Calu3 (cell line): ENCODE results near the gene ARHGAP26. TPM values are rescaled to one million over a fixed set of nuclear protein-coding genes. Genes with fewer than 3 reads are reported as not detected.
A peak's percentile ranks its signal among the peaks of the same experiment; 100 is the strongest.

Experiments used
- BruUV-seq: library from RNA; stranded (reverse); fragments of 400-500 nt; replicated peaks from 2 replicates; lab custom pipeline; 2021; lab: Mats Ljungman, UMichigan
- CTCF ChIA-PET: fragments of 300-600 bp; sonication (Branson Sonifier 250); formaldehyde crosslinking; loops from one replicate; lab custom pipeline; 2022; ENCODE audit warnings: antibody characterized with exemption; lab: Charles Lee
- DNase-seq: peaks from one replicate; pipeline ENCODE4 v3.0.0; 2022
- H3K27ac Mint-ChIP-seq: one replicate; pipeline ENCODE4 v1.8.0; 2022; ENCODE audit warnings: mixed read lengths; ENCODE audit not compliant: unreplicated experiment
- H3K27me3 Mint-ChIP-seq: one replicate; pipeline ENCODE4 v1.8.0; 2022; ENCODE audit warnings: mixed read lengths; ENCODE audit not compliant: unreplicated experiment
- H3K36me3 Mint-ChIP-seq: one replicate; pipeline ENCODE4 v1.8.0; 2022; ENCODE audit warnings: mild to moderate bottlenecking, moderate library complexity, mixed read lengths; ENCODE audit not compliant: insufficient read depth, unreplicated experiment
- H3K4me1 Mint-ChIP-seq: one replicate; pipeline ENCODE4 v1.8.0; 2022; ENCODE audit warnings: mild to moderate bottlenecking, low read depth, mixed read lengths; ENCODE audit not compliant: unreplicated experiment
- H3K4me3 Mint-ChIP-seq: one replicate; pipeline ENCODE4 v1.8.0; 2022; ENCODE audit warnings: mild to moderate bottlenecking, low read depth, moderate library complexity, mixed read lengths; ENCODE audit not compliant: unreplicated experiment
- H3K9me3 Mint-ChIP-seq: one replicate; pipeline ENCODE4 v1.8.0; 2022; ENCODE audit warnings: low read depth, mixed read lengths; ENCODE audit not compliant: unreplicated experiment
- CTCF ChIP-seq: fragments of 200-600 bp; IDR thresholded peaks from one replicate; pipeline ENCODE4 v1.8.0; 2022; ENCODE audit warnings: antibody characterized with exemption; ENCODE audit not compliant: unreplicated experiment
- intact Hi-C: fragments of 100-400 bp; cut with micrococcal nuclease; formaldehyde crosslinking; loops from one replicate; pipeline ENCODE4 v1.10.0; 2022; ENCODE audit not compliant: unreplicated experiment
- total RNA-seq: library from RNA; stranded (reverse); gene quantifications from 2 replicates; pipeline ENCODE4 v1.2.3, GENCODE V29; 2022

ARHGAP26 gene
- total RNA-seq, 1 experiment from 2014 or later: 118 TPM

DNA sequence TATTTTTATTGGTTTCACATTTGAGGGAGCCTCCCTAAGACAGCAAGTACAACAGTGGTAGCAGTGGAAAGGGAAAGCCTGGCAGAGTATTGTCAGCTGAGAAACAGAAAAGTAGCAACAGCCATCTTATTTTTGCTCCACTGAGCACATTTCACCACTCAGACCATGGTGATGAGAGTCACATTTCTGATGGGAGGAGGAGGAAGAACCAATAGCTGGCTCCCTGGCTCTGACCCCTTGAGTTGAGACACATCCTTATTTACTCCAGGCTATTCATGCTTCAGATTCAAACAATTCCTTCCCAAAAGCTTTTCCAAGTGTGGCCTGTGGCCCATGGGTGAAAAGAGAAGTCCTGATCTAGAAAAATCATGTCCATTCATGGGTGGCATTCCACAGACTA is 236.3 kb downstream of the ARHGAP26 start:
- CTCF ChIA-PET: interaction anchor here (0.7 kb wide), 1 partner anchor 843 kb away, joined by 7 read pairs; no protein-coding TSS in a partner anchor
- Mint-ChIP-seq H3K4me3 (no peak overlapping the region), H3K36me3 (peaks cover 21% of the 10 kb centered on the region), H3K27ac (no peak overlapping the region), H3K4me1 (peaks cover 44% of the 10 kb centered on the region), H3K9me3 (no peaks in the 10 kb centered on the region), H3K27me3 (no peaks in the 10 kb centered on the region)
- DNase-seq: no peak
- intact Hi-C loops: loop anchor here (10.0 kb wide), 1 partner anchor 818 kb away; no protein-coding TSS in a partner anchor
- BruUV-seq: no TSS peak
- TF ChIP-seq CTCF: no peak

GRCh38 chr5:143008032-143008431 is 237.9 kb downstream of the ARHGAP26 start:
- no peak for DNase-seq
- H3K4me3 Mint-ChIP-seq: no peak overlapping the region
- TF ChIP-seq CTCF: no peak
- H3K9me3 Mint-ChIP-seq: no peaks in the 10 kb centered on the region
- intact Hi-C loops: loop anchor here (10.0 kb wide), 1 partner anchor 817 kb away; no protein-coding TSS in a partner anchor
- peaks cover 33% of the 10 kb centered on the region for H3K4me1 Mint-ChIP-seq
- CTCF ChIA-PET: interaction anchor here (0.6 kb wide), 1 partner anchor 222 kb away, joined by 3 read pairs; no protein-coding TSS in a partner anchor
- BruUV-seq: no TSS peak
- no peak overlapping the region for H3K27ac Mint-ChIP-seq
- H3K36me3 Mint-ChIP-seq: peaks cover 21% of the 10 kb centered on the region
- no peaks in the 10 kb centered on the region for H3K27me3 Mint-ChIP-seq

- CTCF ChIA-PET: interaction anchor here (0.6 kb wide), 2 partner anchors 26 to 223 kb away, joined by 3 read pairs; no protein-coding TSS in a partner anchor
- no peaks in the 10 kb centered on the region for H3K9me3 Mint-ChIP-seq
- no TSS peak for BruUV-seq
- peak; percentile 57 for DNase-seq
- no peak overlapping the region for H3K4me3 Mint-ChIP-seq
- peak overlapping the region; percentile 16 for H3K27ac Mint-ChIP-seq
- H3K4me1 Mint-ChIP-seq: peaks cover 27% of the 10 kb centered on the region
- no peaks in the 10 kb centered on the region for H3K27me3 Mint-ChIP-seq
- intact Hi-C loops: loop anchor here (10.0 kb wide), 1 partner anchor 816 kb away; no protein-coding TSS in a partner anchor
- TF ChIP-seq CTCF: no peak
- peaks cover 15% of the 10 kb centered on the region for H3K36me3 Mint-ChIP-seq
Observed at GRCh38 chr5:143008809-143009521, 238.8 kb downstream of the ARHGAP26 start.

DNA sequence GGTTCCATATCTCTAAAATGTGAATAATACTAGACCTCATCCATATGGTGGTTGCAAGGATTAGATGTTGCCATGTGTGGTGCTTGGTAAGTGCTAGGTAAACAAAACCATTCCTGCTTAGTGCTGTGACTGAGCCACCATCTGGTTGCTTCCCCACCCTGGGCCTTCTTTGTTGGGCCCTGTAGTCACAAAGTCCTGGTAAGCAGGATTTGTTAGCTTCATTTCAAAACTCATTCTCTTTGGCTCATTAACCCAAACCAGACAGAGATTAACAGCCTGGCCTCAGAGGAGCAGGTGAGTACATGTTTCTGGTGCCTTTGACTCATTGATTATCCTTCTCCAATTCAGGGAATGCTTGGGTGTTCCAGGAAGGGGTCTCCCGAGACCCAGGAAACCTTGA is 240.2 kb downstream of the ARHGAP26 start:
- H3K4me1 Mint-ChIP-seq: peaks cover 27% of the 10 kb centered on the region
- DNase-seq: no peak
- H3K27me3 Mint-ChIP-seq: no peaks in the 10 kb centered on the region
- H3K9me3 Mint-ChIP-seq: no peaks in the 10 kb centered on the region
- TF ChIP-seq CTCF: no peak
- intact Hi-C loops: no loop called here
- CTCF ChIA-PET: interaction anchor here (0.7 to 1.3 kb wide), 2 partner anchors 285 to 817 kb away, joined by 3 read pairs; no protein-coding TSS in a partner anchor
- no peak overlapping the region for H3K27ac Mint-ChIP-seq
- H3K36me3 Mint-ChIP-seq: peaks cover 17% of the 10 kb centered on the region
- no peak overlapping the region for H3K4me3 Mint-ChIP-seq
- BruUV-seq: no TSS peak
